Panc1 (cell line): Measurements from ENCODE around the gene PCNX2. TPM values are rescaled to one million over a fixed set of nuclear protein-coding genes. Genes with fewer than 3 reads are reported as not detected.

ENCODE experiments used
- ATAC-seq: fragments of 200-7000 bp; cut with Tn5 transposase; 2 replicates; pipeline ENCODE4 v1.9.1; 2020; ENCODE audit warnings: mild to moderate bottlenecking, moderate library complexity
- BruUV-seq: library from RNA; stranded (reverse); fragments of 400-500 nt; replicated peaks from 2 replicates; lab custom pipeline; 2021; lab: Mats Ljungman, UMichigan
- CTCF ChIA-PET: fragments of 300-600 bp; sonication (Branson Sonifier 250); formaldehyde crosslinking; loops from one replicate; lab custom pipeline; 2022; ENCODE audit warnings: antibody characterized with exemption; lab: Charles Lee
- POLR2A ChIA-PET: fragments of 300-600 bp; sonication (Branson Sonifier 250); formaldehyde crosslinking; loops from one replicate; lab custom pipeline; 2022; ENCODE audit warnings: antibody characterized with exemption; lab: Charles Lee
- DNase-seq: peaks from one replicate; pipeline ENCODE4 v3.0.0-alpha.2; 2010; ENCODE audit warnings: low read depth, low spot score
- H3K27ac ChIP-seq: 2 replicates; pipeline ENCODE4 v1.5.1; 2011; ENCODE audit warnings: mild to moderate bottlenecking, low read length, inconsistent platforms
- H3K27me3 ChIP-seq: fragments of 200-500 bp; sonication (Bioruptor generic); 2 replicates; pipeline ENCODE4 v1.6.0; 2014; ENCODE audit warnings: low read length, inconsistent platforms; ENCODE audit not compliant: control insufficient read depth, insufficient read depth
- H3K36me3 ChIP-seq: fragments of 200-500 bp; sonication (Bioruptor generic); 2 replicates; pipeline ENCODE4 v1.5.1; 2014; ENCODE audit warnings: inconsistent platforms, mild to moderate bottlenecking, low read length, moderate library complexity; ENCODE audit not compliant: control insufficient read depth, insufficient read depth
- H3K4me1 ChIP-seq: 2 replicates; pipeline ENCODE4 v1.5.1; 2011; ENCODE audit warnings: inconsistent platforms, mild to moderate bottlenecking, low read length, moderate library complexity; ENCODE audit not compliant: control insufficient read depth, insufficient read depth
- H3K4me3 ChIP-seq, 2 experiments: 2 replicates each; pipeline ENCODE4 v1.5.1; 2011 to 2012; ENCODE audit warnings: low read depth in 2 of 2, low read length in 2 of 2, mild to moderate bottlenecking in 2 of 2, inconsistent platforms in 1 of 2, moderate library complexity in 1 of 2
- H3K9me3 ChIP-seq: fragments of 200-500 bp; sonication (Bioruptor generic); 2 replicates; pipeline ENCODE4 v1.5.1; 2014; ENCODE audit warnings: low read depth, mild to moderate bottlenecking, inconsistent platforms, low read length, moderate library complexity; ENCODE audit not compliant: control insufficient read depth, insufficient read depth
- POLR2AphosphoS5 ChIP-seq: IDR thresholded peaks from 2 replicates; pipeline ENCODE4 v1.6.1; 2012; ENCODE audit warnings: mild to moderate bottlenecking, low read depth, low read length, moderate library complexity
- REST ChIP-seq, 2 experiments: IDR thresholded peaks; 2 replicates each; pipeline ENCODE4 v1.6.1; 2011 to 2012; ENCODE audit warnings: low read depth in 2 of 2, control low read depth in 1 of 2, low read length in 1 of 2, mild to moderate bottlenecking in 1 of 2, moderate library complexity in 1 of 2; ENCODE audit not compliant: insufficient read depth in 1 of 2
- SIN3A ChIP-seq: IDR thresholded peaks from 2 replicates; pipeline ENCODE4 v1.6.1; 2012; ENCODE audit warnings: low read depth, mild to moderate bottlenecking, low read length, moderate library complexity, borderline replicate concordance; ENCODE audit not compliant: insufficient read depth
- TCF7L2 ChIP-seq: IDR thresholded peaks from 2 replicates; pipeline ENCODE4 v1.6.1; 2011; ENCODE audit warnings: mild to moderate bottlenecking, low read depth, low read length, inconsistent platforms
- in situ Hi-C: cut with HindIII; loops from 2 replicates; pipeline ENCODE4 v1.10.0; 2016; ENCODE audit warnings: low sequenced_read_pairs, low pct_unique_long_range_greater_than_20kb
- intact Hi-C: fragments of 100-400 bp; cut with micrococcal nuclease; formaldehyde crosslinking; loops from one replicate; pipeline ENCODE4 v1.10.0; 2022; ENCODE audit not compliant: unreplicated experiment
- total RNA-seq: library from RNA; stranded (reverse); gene quantifications from one replicate; pipeline ENCODE4 v1.2.1, GENCODE V29; 2021; ENCODE audit not compliant: unreplicated experiment
- TF ChIP-seq, protein P1 (sequence below): fragments of 450-650 bp; IDR thresholded peaks from 2 replicates; pipeline ENCODE4 v1.5.1; 2017; ENCODE audit warnings: mild to moderate bottlenecking

The PCNX2 gene
- total RNA-seq, 1 experiment from 2014 or later = 2.6 TPM

DNA sequence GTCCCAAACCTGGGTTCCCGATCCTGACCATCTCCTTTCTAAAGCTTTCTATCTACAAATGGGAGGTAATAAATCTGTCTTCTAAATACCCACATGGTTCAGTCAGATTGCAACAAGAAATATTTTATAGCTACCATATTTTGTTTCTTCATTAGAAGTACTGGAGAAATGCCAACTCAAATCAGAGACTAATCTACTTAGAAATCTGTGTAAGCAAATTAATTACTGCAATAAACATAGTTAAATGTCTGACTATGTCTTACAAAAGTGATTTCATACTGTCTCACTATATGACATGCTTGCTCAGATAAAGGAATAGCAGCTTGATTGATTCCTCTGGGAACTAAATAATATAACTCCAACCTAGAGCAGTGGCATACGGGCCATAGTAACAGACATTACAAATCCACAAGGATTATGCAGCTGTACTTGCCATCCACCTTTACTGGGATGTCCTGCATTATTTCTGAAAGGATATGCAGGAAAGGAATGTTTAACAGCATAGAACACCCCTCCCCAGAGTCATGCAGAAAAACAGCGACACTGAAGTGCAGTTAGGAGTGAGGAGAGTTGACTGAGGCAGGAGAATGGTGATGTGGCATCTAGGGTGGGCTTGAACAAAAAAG, 80.3 kb downstream of the PCNX2 start:
- no peak overlapping the region for H3K4me3 ChIP-seq
- no peaks in the 10 kb centered on the region for H3K27me3 ChIP-seq
- CTCF ChIA-PET = no interaction called here
- H3K36me3 ChIP-seq = no peaks in the 10 kb centered on the region
- intact Hi-C loops = no loop called here
- no peaks in the 10 kb centered on the region for H3K9me3 ChIP-seq
- no peak for TF ChIP-seq SIN3A
- TF ChIP-seq, protein P1, sequence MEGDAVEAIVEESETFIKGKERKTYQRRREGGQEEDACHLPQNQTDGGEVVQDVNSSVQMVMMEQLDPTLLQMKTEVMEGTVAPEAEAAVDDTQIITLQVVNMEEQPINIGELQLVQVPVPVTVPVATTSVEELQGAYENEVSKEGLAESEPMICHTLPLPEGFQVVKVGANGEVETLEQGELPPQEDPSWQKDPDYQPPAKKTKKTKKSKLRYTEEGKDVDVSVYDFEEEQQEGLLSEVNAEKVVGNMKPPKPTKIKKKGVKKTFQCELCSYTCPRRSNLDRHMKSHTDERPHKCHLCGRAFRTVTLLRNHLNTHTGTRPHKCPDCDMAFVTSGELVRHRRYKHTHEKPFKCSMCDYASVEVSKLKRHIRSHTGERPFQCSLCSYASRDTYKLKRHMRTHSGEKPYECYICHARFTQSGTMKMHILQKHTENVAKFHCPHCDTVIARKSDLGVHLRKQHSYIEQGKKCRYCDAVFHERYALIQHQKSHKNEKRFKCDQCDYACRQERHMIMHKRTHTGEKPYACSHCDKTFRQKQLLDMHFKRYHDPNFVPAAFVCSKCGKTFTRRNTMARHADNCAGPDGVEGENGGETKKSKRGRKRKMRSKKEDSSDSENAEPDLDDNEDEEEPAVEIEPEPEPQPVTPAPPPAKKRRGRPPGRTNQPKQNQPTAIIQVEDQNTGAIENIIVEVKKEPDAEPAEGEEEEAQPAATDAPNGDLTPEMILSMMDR = no peak
- TF ChIP-seq TCF7L2 = no peak
- no peak for TF ChIP-seq REST (IDR thresholded peaks at IDR 0.05; ENCODE audit: insufficient read depth in 1 of 2, low read depth in 2 of 2, low read length in 1 of 2)
- TF ChIP-seq POLR2AphosphoS5 = no peak
- no TSS peak for BruUV-seq
- in situ Hi-C loops = no loop called here
- POLR2A ChIA-PET = no interaction called here
- no peak overlapping the region for H3K27ac ChIP-seq
- ATAC-seq = no peak
- no peaks in the 10 kb centered on the region for H3K4me1 ChIP-seq
- DNase-seq = no peak

DNA sequence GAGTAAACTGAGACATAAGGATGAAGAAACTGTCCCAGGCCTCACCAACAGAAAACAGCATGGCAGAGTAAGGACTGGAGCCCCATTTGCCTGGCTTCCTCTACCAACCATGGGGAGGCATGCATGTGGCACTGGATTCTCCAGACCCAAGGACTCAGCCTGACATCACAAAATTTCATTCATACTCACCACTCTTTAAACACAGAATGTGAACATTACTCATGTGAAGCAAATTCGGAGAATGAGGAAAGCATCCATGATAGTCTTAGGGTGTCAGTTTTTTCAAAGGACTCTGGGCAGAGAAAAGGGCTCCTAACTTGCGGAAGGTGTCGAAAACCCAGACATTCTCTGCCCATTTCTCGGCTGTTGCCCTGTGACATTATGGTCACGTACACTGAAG, 83.9 kb downstream of the PCNX2 start:
- TF ChIP-seq TCF7L2 = no peak
- TF ChIP-seq REST (IDR thresholded peaks at IDR 0.05; ENCODE audit: insufficient read depth in 1 of 2, low read depth in 2 of 2, low read length in 1 of 2) = no peak
- TF ChIP-seq SIN3A = no peak
- TF ChIP-seq POLR2AphosphoS5 = no peak
- TF ChIP-seq, protein P1 = no peak

More for the DNA sequence above, 83.9 kb downstream of the PCNX2 start:
- Histone ChIP-seq H3K4me1 (no peaks in the 10 kb centered on the region), H3K4me3 (no peak overlapping the region), H3K27ac (no peak overlapping the region), H3K9me3 (no peaks in the 10 kb centered on the region), H3K36me3 (no peaks in the 10 kb centered on the region), H3K27me3 (no peaks in the 10 kb centered on the region)
- no peak for DNase-seq
- CTCF ChIA-PET = no interaction called here
- POLR2A ChIA-PET = no interaction called here
- ATAC-seq = no peak
- in situ Hi-C loops = no loop called here
- no TSS peak for BruUV-seq
- intact Hi-C loops = no loop called here
